ENCODE data around the gene LAMC3. TPM values are rescaled to one million over a fixed set of nuclear protein-coding genes. Genes with fewer than 3 reads are reported as not detected.

The LAMC3 gene
- total RNA-seq, 1 donor from 2014 or later: 2.6 TPM

DNA sequence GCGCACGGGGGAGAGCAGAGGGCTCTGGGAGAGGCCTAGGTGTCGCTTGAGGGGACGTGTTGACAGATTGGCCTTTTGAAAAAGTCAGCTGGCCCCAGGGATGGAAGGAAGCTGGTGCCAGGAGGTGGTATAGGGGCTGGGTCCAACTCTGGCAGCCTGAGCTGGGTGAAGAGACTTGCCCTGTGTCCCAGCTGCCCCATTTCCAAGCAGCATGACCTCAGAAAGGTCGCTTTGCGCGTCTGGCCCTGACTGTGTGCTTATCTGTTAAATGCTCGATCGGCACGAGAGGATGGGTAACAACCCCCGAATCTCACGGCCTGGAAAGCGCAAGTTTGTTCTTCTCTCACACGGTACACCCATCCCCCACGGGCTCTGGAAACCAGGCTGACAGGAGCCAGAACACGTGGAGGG, 31.2 kb upstream of the LAMC3 start:
- DNase-seq (ENCODE audit: low read depth in 2 of 2): no peak

DNA sequence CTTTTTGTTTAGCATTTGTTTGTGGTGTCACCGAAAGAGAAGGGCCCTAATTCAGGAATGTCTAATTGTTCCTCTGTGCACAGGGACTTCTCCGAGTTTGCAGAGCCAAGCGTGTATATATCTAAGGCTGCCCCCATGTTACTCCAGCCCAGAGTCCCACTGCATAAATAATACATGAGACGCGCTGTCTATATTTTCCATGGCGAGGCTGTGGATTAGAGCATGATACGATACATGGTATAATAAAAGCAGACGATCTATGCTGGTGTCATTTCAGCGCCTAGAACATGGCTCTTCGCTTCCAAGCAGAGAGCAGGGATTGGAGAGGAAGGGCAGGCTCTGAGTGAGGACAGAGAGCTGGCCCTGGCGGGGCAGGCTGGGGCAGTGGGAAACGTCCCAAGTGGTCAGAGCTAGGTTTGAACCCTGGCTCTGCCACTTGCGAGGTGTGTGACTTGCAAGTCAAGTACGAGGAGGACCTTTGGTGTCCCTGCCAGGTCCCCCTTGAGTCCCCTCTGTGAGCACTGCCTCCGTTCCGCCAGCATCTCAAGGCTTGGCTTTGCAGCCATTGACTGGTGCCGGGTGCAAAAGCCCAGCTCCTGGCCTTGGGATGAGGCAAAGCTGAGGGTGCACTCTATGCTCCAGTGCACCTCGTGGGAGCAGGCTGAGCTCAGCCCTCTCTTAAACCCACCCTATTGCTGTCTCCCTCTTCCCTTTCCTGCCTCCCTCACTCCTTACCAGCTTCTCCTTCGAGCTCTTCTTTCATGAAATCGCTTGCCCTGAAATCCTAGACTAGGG, 29.2 kb upstream of the LAMC3 start:
- no peak for DNase-seq (ENCODE audit: low read depth in 2 of 2)

DNA sequence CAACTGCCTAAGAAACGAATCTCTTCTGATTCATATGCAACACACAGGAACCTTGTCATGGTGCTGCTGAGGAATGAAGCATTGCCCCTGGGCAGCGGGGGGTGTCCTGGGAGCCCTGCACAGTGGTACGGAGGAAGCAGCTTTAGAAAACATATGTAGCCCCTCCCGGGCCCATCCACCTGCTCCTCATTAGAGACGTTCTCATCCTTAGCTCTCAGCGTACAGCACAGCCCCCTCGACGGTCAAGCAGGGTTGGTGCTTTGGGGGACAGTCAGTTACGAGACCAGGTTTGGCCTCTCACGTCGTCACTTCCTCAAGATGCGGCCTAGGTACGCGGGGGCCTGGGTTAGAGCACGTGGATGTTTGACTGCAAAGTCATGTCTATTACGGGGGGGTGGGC, 28.4 kb upstream of the LAMC3 start:
- no peak for DNase-seq (ENCODE audit: low read depth in 2 of 2)

DNA sequence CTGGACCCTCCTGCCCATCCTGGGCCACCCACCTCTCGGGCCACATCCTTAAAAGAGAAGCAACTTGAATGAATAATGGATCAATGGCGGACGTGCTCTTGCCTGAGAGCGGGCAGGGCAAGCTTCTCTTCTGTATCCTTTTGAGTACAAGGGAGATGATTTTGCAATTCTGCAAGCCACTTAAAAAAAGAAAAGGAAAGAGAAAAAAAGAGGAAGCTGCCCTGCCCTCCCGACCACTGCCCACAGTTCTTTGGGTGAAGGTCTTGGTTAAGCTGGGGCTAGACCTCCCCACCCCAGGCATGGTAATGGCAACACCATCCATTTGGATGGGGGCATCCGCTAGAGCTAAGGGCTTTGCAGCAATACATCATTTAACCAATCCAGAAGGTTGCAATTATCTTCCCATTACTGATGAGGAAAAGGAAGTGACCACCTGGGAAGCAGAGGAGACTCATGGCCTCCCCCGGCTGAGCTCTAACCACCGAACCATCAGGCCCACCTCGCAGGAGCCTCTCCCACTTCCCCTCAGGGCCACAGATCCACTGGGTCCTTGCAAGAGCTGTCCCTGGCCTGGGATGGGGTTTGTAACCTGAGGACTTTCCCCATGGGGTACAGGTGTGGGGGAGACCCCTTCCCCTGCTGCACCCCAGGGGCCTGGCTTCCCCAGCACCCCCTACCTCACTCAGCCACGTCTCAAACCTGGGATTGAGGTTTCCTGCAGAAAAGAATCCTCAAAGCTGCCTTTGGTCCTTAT, 27.8 kb upstream of the LAMC3 start:
- DNase-seq (ENCODE audit: low read depth in 2 of 2): no peak

DNA sequence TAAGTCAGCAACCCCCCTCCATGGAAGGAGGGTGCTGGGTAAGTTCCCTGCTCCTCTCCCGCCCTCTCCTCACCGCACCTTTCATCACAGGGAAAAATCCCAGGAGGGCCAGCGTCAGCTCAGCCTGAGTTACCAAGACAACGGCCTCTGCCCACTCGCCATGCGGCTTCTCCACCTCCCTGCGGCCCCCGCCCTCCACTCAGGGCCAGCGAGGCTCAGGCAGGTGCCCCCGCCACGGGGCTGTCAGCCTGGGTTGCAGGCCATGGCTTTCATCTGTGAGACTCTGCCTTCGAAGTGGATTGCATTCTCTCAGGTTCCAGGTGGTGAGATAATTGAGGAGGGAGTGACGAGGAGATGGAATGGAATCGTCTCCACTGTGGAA, 27.2 kb upstream of the LAMC3 start:
- DNase-seq (ENCODE audit: low read depth in 2 of 2): no peak

DNA sequence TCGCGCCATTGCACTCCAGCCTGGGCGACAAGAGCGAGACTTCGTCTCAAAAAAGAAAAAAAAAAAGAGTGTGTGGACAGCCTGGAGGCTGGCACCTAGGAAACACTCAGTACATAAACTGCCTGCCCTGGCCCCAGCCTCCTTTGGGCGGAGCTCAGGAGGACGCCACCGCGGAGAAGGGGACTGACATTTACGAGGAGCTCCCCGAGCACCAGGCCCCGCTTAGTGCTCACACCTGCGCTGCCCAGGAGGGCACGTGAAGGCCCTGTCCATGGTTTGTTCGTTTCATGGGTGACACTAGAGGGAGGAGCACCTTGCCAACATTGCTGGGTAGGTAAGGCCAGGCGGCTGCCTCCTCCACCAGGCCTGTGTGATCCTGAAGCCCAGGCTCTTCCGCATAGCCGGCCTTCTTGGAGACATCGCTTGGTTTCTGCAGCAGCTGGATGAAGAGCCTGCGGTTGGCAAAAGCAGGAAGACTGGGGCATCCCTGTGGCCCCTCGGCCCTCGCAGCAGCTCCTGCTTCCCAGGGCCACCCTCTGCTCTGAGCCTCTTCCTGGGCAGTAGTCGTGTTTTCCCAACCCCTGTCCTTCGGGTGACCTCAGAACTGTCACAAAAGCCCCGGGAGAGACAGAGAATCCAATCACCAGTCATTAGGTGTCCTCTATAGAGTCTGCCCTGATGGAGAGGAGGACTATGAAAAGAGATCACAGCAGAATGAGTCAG, 26.2 kb upstream of the LAMC3 start:
- no peak for DNase-seq (ENCODE audit: low read depth in 2 of 2)

DNA sequence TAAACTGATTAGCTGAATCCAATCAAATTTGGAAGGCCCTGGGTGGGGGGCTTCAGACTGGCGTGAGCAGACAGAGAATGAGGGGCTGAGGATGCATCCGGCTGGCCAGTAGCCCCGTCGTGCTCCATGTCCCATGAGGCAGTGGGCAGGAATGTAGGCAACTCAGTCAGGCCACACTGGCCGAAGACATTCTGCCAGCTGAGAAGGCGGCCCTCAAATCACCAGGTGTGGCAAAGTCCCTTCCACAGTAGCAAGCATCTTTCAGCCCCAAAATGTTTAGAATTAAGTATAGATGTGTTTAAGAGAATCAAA, 25.7 kb upstream of the LAMC3 start:
- no peak for DNase-seq (ENCODE audit: low read depth in 2 of 2)

DNA sequence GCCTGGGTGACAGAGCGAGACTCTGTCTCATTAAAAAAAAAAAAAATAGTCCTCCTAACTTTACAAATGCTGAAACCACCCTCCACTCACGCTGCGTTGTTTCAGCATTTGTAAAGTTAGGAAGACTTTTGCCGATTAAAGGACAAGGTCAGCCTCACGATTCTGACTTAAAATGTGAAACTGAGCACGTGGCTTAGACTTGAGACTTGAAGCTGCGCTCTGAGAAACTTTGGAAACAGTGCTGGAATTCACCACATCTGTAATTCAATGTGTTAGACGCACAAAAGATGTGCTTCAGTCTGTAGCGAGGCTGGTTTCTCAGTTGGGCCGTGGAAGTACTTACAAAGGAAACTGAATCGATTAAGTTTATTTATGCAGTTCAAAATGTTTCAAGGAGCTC, 25.0 kb upstream of the LAMC3 start:
- no peak for DNase-seq (ENCODE audit: low read depth in 2 of 2)

DNA sequence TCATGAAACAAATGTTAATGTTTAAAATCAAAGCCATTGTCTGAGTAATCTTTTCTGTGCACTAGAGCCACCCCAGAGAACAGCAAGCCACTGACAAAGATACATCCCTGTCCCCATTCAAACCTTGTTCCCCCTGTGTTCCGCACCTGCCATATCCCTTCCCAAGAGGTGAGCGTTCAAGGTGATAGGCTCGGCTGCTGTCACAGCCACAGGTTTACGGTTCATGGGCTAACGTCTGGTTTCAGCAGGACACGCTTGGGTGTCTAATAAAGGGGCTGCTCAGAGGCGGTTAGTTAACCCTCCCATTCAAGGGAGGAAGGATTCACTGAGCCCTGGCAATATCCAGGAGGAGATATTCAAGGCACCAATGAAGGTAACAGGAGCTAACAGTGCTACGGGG, 24.5 kb upstream of the LAMC3 start:
- no peak for DNase-seq (ENCODE audit: low read depth in 2 of 2)

DNA sequence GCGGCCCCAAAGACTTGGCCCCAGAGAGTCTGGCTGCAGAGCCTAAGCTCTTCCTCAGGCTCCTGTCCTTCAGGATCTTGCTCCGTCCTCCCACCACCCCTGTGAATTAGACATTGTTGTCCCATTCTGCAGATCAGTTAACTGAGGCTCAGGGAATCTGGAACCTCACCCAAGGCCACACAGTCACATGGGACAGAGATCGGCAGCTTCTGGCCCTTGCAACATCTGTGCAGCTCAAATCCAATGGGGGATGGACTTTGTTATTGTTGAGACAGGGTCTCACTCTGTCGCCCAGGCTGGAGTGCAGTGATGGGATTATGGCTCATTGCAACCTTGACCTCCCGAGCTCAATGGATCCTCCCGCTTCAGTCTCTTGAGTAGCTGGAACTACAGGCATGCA, 23.9 kb upstream of the LAMC3 start:
- no peak for DNase-seq (ENCODE audit: low read depth in 2 of 2)

DNA sequence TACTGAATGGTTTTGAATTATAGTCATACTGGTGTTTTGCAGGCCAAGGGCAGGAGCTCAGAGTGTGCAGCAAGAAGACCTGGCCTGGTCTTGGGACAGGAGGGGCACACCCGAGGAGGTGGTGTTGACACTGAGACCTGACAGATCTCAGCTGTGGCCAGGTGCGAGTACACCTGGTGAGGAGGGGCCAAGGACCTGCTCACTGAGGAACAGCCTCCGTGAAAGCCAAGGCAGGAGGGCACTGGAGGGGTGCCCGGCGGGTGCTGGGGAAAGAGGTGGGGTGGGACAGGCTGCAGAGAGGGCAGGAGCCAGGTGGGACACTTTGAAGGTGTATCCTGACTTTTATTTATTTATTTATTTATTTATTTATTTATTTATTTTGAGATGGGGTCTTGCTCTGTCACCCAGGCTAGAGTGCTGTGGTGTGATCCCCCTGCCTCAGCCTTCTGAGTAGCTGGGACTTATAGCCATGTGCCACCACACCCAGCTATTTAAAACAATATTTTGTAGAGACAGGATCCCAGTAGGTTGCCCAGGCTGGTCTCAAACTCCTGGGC, 23.3 kb upstream of the LAMC3 start:
- DNase-seq (ENCODE audit: low read depth in 2 of 2): no peak

DNA sequence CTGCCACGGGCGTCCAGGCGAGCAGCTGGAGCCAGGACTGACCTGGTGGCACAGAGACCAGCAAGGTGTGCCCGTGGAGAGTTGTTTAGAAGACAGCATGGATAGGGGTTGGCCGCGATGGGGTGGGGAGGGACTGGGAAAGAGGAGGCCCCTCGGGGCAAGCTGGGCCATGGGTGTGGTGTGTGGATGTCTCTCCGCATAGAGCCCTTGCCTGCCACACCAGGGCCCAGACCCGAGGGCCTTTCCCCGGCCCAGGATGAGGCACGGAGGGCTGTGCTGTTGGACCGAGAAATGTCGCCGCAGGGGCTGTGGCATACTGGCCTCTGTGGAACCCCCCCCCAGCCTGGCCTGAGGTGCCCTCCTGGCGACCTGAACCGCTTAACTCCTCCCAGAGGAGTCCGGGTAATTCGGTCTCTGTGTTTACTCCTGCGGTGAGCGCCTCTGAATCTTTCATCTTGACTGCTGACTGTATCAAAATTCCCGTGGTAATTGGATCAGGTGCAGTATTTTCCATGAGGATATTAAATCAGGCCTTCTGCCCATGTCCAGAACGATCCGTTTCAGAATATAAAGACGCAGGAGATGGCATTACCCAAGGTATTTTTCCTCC, 22.5 kb upstream of the LAMC3 start:
- DNase-seq (ENCODE audit: low read depth in 2 of 2): no peak

DNA sequence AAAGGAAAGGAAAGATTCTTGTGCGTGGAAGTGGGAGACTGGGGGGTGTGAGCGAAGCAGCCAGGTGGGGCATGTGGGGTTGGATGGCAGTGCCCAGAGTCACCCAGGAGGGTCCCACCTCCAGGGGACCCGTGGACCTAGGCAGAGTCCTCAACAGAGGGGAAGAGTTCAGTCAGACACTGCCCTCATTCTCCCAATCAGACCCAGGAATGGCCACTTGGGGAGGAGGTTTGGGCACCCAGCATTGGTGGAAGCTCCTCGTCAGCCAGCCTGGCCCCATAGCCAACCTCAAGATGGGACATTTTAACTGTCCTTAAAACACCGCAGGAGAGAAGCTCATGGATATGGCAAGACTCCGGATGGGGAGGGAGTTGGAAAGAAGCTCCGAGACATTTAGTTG, 21.9 kb upstream of the LAMC3 start:
- DNase-seq (ENCODE audit: low read depth in 2 of 2): no peak

DNA sequence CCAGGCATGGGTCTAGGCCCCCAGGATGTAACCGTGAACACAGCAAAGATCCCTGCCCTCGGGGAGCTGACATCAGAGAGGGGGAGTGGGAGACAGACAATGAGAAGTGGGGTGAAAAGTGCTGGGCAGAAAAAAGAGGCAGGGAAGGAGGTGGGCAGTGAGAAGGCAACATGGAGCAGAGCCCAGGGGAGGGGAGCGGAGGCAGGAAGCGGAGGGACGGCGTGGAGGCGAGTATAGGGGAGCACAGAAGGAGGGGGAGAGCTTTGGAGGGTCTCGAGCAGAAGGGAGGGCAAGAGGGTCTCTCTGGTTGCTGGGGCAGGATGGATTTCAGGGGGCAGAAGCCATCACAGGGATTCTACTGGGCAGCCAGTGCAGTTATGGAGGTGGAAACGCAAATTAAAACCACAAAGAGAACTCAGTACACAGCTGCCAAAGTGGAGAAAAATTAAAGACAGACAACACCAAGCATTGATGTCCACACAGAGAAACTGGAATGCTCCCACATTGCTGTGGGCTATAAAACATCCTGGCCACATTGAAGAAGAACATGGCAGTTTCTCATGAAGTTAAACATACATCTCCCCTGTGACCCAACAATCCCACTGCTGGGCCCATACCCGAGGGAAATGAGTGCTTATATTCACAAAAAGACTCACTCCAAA, 21.1 kb upstream of the LAMC3 start:
- DNase-seq (ENCODE audit: low read depth in 2 of 2): no peak

DNA sequence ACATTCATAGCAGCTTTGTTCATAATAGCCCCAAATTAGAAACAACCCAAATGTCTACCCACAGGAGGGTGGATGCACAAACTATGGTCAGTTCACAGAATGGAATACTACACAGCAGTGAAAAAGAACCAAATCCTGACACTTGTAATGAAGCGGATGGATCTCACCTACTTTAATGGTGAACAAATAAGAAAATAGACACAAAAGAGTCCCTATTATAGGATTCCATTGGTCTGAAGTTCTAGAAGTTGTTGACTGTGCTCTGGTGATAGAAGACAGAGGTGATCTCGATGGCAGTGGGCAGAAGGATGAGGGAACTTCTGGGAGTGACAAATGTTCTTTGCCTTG, 20.6 kb upstream of the LAMC3 start:
- no peak for DNase-seq (ENCODE audit: low read depth in 2 of 2)

DNA sequence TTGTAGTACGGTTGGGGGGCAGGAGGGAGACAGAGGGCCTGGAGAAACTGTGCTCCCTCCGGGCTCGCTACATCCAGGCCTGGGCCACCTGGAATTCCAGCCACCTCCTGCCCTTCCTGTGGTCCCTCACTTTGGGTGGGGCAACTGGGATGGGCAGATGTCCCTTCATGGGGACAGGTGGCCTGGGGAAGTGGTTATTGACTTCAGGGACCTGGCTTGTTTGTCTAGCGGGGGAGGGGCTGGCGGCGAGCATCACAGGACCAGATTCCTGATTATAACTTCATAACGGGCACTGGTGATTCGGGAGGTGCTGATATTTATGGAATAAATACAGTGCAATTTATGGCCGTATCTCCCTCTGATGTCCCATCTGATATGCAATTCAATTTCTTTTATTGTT, 20.1 kb upstream of the LAMC3 start:
- no peak for DNase-seq (ENCODE audit: low read depth in 2 of 2)

DNA sequence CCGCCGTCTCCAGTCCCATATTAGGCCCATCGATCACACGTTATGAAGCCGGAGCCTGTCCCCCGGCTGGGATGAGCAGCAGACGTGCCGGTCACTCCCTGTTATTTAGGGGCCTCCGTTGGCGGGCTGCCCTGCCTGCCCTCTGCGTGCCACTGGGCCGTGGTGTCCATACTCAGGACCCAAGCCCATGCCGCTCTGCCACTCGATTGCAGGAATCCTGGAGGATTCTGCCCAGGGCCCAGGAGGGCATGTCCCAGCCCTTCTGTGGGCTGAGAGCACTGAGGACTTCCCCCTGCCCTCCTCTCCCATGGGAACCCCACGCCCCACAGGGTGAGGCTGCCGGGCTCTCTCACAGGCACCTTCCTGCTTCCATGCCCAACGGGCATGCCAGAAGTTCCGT, 19.6 kb upstream of the LAMC3 start:
- DNase-seq (ENCODE audit: low read depth in 2 of 2): no peak

DNA sequence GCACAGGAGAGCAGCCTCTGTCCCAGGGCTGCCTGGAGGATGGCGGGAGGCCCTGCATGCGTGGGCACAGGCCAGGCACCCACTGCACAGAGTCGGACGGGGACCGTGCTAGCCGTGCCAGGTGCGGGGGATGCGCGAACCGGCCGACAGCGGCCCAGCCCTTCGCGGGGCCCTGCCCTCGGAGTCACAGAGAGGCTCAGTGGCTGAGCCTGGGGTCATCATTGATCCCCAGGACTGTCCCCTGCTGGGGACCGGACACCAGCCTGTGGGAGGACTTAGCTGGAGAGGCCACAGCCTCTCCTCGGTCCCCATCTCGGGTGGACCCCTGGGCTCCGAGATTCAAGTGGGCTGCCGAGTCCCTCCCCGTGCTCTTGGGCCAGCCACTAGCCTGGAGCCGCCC, 19.1 kb upstream of the LAMC3 start:
- no peak for DNase-seq (ENCODE audit: low read depth in 2 of 2)

DNA sequence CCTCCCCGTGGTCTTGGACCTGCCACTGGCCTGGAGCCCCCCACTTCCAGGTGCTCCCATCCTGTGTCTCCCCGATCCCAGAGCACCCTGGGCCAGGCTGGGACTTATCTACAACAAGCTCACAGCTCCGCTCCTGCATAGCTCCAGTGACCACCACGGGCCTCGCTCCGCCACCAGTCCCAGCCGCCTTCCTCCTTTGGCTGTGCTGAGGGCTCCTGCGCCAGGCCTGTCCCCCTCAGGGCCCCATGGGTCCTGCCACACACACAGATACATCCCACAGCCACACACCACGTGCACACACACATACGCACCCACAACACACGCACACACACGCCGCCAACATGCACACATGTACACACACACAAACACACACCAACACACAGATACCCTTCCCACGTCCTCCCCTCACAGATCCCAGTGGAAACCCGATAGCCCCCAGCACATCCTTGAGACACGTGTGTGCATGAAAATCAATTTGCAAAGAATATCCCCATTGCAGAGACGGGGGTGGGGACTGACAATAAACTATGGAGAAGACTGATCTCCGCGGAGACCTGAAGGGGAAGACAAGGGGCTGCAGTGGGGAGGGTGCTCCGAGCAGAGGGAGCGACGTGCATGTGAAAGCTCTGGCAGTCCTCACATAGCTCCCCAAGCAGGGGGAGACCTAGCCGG, 18.5 kb upstream of the LAMC3 start:
- DNase-seq (ENCODE audit: low read depth in 2 of 2): no peak

DNA sequence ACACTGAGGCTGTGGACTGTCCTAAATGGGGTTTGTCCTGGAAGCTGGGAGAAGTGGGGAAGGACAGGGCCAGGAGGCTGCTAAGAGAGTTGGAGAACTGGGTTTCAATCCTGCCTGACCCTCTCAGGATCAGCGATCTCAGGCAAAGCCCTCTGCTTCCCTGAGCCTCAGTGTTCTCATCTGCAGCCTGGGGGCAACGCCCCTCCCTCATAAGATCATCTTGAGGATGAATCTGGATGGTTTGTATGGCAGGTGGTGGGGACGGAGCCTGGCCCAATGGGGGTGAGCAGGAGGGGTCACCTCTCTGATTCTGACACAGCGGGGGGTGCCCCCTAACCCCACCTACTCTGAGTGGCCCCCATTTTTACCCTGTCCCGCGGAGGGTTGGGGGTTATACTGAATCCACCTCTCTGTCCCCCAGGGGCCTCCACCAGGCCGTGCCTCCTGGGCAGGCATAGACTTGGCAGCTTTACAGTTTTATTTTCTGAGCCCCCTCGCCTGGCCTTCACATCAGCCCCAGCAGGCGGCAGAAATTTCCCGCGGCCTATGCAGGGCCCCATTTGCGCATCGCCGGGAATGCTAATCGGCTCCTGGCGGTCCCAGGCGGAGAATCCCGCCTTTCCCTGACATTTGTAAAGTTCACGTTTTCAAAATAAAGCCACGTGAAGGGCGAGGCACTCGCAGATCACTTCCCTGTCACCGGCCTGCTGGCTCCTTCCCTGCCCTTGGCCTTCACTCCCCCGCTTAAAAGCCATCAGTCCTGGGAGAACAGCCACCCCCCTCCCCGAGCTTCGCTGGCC, 17.8 kb upstream of the LAMC3 start:
- DNase-seq (ENCODE audit: low read depth in 2 of 2): no peak
